GM23338 (cell line): ENCODE data around the gene MAP4K4.

Experiments
- CREB1 ChIP-seq: fragments of 250-450 bp; sonication (Bioruptor Pico); IDR thresholded peaks from 2 replicates; pipeline ENCODE4 v1.5.0; 2020; ENCODE audit warnings: low read depth, mild to moderate bottlenecking, moderate library complexity
- CTCF ChIP-seq, 2 experiments: fragments of 200-600 bp in 1 of 2; sonication (generic) in 1 of 2; conservative IDR thresholded peaks; 2 replicates each; pipeline versions ENCODE4 v1.5.1 to v1.6.1; 2016 to 2017; ENCODE audit warnings: antibody characterized with exemption in 2 of 2, low read depth in 2 of 2, mild to moderate bottlenecking in 2 of 2, moderate library complexity in 1 of 2
- ETS1 ChIP-seq: IDR thresholded peaks from 2 replicates; pipeline ENCODE4 v1.6.1; 2016; ENCODE audit warnings: antibody characterized with exemption
- EZH2 ChIP-seq: fragments of 200-600 bp; sonication (generic); IDR thresholded peaks from one replicate; pipeline ENCODE4 v1.8.0; 2017; ENCODE audit warnings: antibody characterized with exemption, mild to moderate bottlenecking, low read depth; ENCODE audit not compliant: unreplicated experiment
- EZH2phosphoT487 ChIP-seq: fragments of 200-600 bp; sonication (generic); IDR thresholded peaks from one replicate; pipeline ENCODE4 v1.8.1; 2018; ENCODE audit warnings: antibody characterized with exemption; ENCODE audit not compliant: unreplicated experiment
- JUNB ChIP-seq: IDR thresholded peaks from one replicate; pipeline ENCODE4 v1.6.1; 2016; ENCODE audit warnings: antibody characterized with exemption; ENCODE audit not compliant: unreplicated experiment
- NANOG ChIP-seq: IDR thresholded peaks from 2 replicates; pipeline ENCODE4 v1.6.1; 2016; ENCODE audit warnings: antibody characterized with exemption, borderline replicate concordance
- POLR2AphosphoS5 ChIP-seq: IDR thresholded peaks from 2 replicates; pipeline ENCODE4 v1.6.1; 2016; ENCODE audit warnings: antibody characterized with exemption, low read depth
- REST ChIP-seq: IDR thresholded peaks from one replicate; pipeline ENCODE4 v1.6.1; 2018; ENCODE audit warnings: antibody characterized with exemption; ENCODE audit not compliant: unreplicated experiment
- STAT1 ChIP-seq: IDR thresholded peaks from one replicate; pipeline ENCODE4 v1.6.1; 2016; ENCODE audit warnings: antibody characterized with exemption; ENCODE audit not compliant: unreplicated experiment
- ZNF462 ChIP-seq: fragments of 250-450 bp; sonication (Bioruptor Pico); IDR thresholded peaks from 2 replicates; pipeline ENCODE4 v1.5.0; 2020; ENCODE audit warnings: mild to moderate bottlenecking, moderate library complexity

GRCh38 chr2:101696272-101697123 lies 1.0 kb upstream of the MAP4K4 start:
- TF ChIP-seq CTCF (conservative IDR thresholded peaks at IDR 0.05; ENCODE audit: low read depth in 2 of 2), result no peak
- TF ChIP-seq EZH2, result no peak
- TF ChIP-seq EZH2phosphoT487, result no peak
- TF ChIP-seq CREB1 (CRISPR knock-in tag), result no peak
- no peak for TF ChIP-seq POLR2AphosphoS5
- TF ChIP-seq REST, result no peak
- no peak for TF ChIP-seq JUNB
- TF ChIP-seq ZNF462 (CRISPR knock-in tag), result no peak
- TF ChIP-seq ETS1, result no peak
- no peak for TF ChIP-seq STAT1
- no peak for TF ChIP-seq NANOG
